Germinal center (tissue), 1 donor: ENCODE data around the gene LSM10.

Experiments
- DNase-seq: peaks from one replicate; pipeline ENCODE4 v3.0.0; 2012; ENCODE audit warnings: mixed read lengths, low spot score

Gene LSM10

GRCh38 chr1:36351227-36351977 is 46.3 kb downstream of the LSM10 start:
- DNase-seq: no peak

DNA sequence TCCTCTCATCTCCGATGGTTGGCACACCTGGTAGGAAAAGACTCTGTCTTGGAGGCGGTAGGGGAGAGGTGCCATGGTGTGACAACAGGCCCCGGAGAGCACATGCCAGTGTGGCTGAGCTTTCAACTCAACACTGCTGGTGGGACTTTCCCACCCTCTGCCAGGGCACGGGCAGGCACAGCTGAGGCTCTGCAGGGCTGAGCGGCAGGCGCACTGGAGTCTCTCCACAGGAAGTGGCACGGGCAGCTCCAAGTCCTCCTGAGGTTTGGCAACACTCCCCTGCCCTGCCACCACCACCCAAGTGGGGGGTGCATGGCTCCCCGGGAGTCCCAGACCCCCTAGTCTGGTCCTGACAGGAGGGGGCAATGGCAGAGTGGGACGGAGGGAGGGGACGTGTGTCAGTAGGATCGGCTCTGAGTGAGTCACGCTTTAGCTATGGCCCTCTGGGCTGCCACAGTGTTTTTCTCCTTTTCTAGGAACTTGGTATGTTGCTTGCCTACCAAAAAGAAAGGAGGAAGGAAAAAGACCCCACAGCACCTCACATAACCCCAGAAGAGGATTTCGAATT is 47.0 kb downstream of the LSM10 start:
- DNase-seq: no peak

GRCh38 chr1:36349839-36350238 is 47.9 kb downstream of the LSM10 start:
- DNase-seq: no peak

- no peak for DNase-seq
Observed at GRCh38 chr1:36349241-36349671, 48.5 kb downstream of the LSM10 start.

DNA sequence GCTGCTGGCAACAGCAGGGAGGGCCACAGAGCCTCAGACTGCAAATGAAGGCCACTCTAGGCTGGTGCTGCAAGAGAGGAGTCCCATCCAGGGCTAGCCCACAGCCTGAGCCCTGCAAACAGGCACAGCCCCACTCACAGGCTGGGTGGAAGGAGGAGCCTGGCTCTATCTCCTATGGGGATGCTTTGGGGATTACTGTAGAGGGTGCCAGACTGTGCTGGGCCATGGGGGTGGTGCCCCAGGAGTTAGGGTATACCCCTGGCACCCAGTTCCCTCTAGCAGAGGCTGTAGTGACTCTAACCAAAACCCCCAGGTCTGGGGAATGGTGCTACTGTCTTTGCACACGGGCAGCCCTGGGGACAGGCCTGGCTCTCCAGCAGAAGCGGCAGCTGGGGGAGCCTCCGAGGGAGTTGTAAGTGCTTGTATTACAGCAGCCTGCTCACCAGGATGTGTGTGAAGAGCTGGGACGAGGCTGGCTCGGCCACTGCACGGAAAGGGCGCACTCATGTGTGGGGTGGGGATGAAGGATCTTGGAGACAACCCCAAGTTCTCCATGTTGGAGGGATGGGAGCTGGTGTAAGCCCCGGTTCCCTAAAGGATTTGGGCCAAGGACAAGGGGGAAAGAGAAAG is 50.9 kb downstream of the LSM10 start:
- DNase-seq: no peak

- no peak for DNase-seq
Observed at GRCh38 chr1:36345353-36345752, 52.4 kb downstream of the LSM10 start.

DNA sequence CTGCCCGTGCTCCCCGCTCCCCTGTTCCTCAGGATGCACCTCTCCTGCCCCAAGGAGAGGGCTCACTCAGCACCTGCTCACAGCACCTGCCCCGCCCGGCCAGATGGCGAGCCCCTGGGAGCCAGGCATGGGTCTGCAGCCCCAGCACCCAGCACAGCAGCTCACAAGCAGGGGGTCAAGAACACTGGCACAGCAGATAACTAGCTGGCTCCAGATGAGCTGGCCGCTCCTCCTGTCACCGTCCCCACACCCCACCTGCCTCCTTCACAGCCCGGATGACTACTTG is 53.4 kb downstream of the LSM10 start:
- DNase-seq: no peak

GRCh38 chr1:36343651-36344394 is 53.9 kb downstream of the LSM10 start:
- no peak for DNase-seq
